GOT3 (cell line): ENCODE results near the gene PTTG1.

Experiments
- DNase-seq: peaks from one replicate; lab custom pipeline; 2025; ENCODE audit warnings: mixed read lengths; lab: John Stamatoyannopoulos, UW

PTTG1 gene

DNA sequence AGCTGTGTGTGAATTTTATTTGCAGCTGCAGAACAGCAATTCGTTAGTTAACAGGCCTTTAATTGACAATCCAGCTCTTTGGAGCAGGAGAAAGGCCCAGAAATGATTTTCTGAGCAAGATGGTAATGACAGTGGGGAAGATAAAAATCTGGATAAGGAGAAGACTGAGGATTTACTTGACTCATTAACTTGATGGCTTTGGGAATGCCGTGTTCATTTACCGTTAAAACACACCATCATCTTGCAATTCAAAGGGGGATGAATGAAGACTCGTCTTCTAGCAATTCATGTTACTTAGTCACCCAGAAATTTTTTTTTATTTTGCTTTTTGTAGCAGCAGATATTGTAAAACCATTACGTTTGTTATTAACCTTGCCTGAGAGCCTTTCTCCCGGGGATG is 52.0 kb downstream of the PTTG1 start:
- no peak for DNase-seq

DNA sequence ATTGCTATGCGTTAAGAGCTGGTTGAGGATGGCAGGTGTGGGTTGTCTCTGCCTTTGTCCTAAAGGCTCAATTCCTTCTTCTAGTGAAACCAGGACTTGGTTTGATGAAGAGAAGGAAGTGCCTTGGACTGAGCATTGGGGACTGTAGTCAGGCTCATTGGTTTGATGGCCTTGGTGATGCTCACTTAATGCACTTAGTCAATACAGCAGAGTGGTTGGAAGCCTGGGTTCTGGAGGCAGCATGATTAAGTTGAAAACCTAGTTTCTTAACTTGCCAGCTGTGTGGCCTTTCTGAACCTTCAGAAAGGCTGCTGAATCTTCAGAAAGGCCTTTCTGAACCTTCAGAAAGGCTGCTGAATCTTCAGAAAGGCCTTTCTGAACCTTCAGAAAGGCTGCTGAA is 52.4 kb downstream of the PTTG1 start:
- no peak for DNase-seq

DNA sequence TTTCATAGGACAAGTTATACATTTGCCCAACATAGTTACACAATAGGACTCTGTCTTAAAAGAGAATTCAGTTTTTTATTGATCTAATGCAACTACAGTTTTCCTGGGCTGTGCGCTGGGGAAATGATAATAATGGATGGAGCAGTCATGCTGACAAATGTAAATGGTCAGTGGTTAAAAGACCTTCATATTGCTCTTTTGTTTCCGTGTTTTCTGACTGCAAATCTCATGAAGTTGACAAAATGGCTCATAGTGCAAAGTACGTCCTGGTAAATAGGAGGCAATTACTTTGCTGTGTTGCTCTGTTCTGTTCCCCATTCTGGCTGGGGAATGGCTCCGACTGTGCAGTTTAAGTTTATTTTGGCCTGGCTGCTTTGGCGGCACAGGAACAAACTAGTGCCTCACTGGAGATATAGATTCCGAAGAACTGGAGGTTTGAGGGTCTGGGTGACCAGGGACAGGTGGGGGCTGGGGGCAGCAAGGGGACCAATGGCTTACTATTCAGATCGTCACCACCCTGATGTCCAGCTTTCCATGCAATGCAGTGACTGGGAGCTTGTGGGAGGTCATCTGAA is 54.3 kb downstream of the PTTG1 start:
- DNase-seq = no peak

DNA sequence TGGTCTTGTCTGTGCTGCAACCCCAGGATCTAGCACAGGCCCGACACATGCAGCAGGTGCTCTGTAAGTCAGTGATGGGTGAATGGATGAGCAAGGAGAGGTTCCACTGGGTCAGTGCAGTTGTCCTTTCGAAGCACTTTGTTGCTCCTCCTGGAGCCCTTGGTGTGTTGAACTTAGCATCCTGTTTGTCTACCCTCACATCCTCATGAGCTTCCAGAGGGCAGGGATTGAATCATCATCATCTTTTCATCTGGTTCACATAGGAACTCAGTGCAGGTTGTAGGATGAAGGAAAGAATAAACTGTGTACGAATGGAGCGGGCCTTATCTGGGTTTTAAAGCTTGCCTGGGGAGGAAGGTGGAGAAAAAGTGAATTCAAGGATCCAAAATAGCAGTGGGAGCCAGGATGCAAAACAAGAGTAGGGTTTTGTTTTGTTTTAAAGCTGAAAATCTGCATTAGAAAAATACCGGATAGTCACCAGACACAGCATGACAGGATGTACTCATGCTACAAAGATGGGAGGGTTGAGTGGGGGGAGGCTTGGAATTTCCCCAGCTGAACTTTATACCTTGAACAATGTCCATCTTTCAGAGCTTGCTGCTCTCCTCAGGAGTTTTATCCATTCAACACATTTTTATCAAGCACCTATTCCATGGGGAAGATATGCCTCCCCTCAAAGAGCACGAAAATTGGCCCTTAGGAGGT is 55.8 kb downstream of the PTTG1 start:
- no peak for DNase-seq

DNA sequence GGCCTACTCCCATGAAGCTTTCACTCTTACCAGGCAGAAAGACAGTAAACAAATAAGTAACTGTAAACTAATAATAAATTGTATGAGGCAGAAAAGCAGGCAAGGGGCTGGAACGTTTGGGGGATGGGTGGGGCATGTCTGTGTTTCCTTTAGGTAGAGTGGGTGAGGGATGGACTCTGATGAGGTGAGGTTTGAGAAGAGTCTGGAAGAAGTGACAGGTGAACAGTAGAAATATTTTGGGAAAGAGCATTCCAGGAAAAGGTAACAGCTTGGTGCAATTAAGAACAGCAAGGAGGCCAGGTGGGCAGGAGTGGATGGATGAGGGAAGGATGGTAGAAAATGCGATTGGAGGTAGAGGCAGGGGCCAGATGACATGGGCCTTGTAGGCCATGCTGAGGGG is 56.5 kb downstream of the PTTG1 start:
- DNase-seq = no peak
